ENCODE results near the gene RANBP10.

DNA sequence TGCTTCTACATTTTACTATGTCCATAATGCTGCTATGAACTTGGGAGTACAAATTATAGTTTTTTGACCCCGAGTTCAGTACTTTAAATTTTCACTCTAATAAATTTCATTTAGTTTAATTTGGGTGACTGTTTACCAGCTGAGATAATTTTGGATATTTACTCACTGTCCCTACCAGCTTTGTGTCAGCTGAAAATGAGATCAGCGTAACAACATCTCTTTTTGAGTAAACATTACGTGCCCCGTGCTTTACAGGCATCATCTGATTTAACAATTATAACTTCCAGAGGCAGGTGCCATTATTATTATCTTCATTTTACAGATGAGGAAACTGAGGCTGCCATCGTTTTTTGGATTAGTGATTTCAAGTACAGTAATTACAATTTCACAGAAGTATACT, 102.2 kb downstream of the RANBP10 start:
- TF ChIP-seq, protein P1, sequence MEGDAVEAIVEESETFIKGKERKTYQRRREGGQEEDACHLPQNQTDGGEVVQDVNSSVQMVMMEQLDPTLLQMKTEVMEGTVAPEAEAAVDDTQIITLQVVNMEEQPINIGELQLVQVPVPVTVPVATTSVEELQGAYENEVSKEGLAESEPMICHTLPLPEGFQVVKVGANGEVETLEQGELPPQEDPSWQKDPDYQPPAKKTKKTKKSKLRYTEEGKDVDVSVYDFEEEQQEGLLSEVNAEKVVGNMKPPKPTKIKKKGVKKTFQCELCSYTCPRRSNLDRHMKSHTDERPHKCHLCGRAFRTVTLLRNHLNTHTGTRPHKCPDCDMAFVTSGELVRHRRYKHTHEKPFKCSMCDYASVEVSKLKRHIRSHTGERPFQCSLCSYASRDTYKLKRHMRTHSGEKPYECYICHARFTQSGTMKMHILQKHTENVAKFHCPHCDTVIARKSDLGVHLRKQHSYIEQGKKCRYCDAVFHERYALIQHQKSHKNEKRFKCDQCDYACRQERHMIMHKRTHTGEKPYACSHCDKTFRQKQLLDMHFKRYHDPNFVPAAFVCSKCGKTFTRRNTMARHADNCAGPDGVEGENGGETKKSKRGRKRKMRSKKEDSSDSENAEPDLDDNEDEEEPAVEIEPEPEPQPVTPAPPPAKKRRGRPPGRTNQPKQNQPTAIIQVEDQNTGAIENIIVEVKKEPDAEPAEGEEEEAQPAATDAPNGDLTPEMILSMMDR (conservative IDR thresholded peaks at IDR 0.05; ENCODE audit: low read length), result no peak
- no peak for TF ChIP-seq EZH2phosphoT487 (IDR thresholded peaks at IDR 0.05; ENCODE audit: borderline replicate concordance, low read depth, low read length)
